Transverse colon (tissue), 3 donors: ENCODE results near the gene NUP93.

Source experiments
- POLR2A ChIP-seq: fragments of 450-650 bp; IDR thresholded peaks from one replicate; pipeline ENCODE4 v1.6.1; 2016; ENCODE audit warnings: antibody characterized with exemption, mild to moderate bottlenecking, moderate library complexity
- TF ChIP-seq, protein P1 (sequence below), 5 experiments: fragments of 200-600 bp in 3 of 5; fragments of 450-650 bp in 2 of 5; sonication (generic) in 3 of 5; IDR thresholded peaks; 1 replicate in 2 of 5; 2 replicates in 3 of 5; pipeline ENCODE4 v1.5.1; 2016 to 2017; ENCODE audit warnings: antibody characterized with exemption in 5 of 5, inconsistent platforms in 3 of 5, mild to moderate bottlenecking in 2 of 5, moderate library complexity in 1 of 5

DNA sequence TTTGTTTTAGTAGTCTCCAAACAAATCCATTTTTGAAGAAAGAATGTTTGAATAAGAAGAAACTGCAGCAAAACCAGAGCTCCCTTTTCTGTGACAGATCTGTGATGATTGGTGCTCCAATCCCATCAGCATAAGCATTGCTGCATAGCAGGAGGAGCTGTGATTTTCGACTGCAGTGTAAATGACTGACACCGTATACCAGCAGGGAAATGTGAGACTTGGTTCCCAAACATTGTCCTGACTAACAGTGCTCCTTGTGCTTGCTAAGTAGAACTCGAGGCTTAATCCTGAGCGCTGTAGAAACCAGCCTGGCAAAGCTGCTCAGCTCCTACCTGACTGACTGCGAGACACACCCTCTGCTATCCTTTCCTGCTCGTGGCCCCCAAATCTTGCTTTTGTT lies 57.2 kb downstream of the NUP93 start:
- TF ChIP-seq POLR2A = no peak
- TF ChIP-seq, protein P1, sequence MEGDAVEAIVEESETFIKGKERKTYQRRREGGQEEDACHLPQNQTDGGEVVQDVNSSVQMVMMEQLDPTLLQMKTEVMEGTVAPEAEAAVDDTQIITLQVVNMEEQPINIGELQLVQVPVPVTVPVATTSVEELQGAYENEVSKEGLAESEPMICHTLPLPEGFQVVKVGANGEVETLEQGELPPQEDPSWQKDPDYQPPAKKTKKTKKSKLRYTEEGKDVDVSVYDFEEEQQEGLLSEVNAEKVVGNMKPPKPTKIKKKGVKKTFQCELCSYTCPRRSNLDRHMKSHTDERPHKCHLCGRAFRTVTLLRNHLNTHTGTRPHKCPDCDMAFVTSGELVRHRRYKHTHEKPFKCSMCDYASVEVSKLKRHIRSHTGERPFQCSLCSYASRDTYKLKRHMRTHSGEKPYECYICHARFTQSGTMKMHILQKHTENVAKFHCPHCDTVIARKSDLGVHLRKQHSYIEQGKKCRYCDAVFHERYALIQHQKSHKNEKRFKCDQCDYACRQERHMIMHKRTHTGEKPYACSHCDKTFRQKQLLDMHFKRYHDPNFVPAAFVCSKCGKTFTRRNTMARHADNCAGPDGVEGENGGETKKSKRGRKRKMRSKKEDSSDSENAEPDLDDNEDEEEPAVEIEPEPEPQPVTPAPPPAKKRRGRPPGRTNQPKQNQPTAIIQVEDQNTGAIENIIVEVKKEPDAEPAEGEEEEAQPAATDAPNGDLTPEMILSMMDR (IDR thresholded peaks at IDR 0.05) = no peak
